NT2/D1 (cell line): Measurements from ENCODE around the gene TEC.

Source experiments
- SUZ12 ChIP-seq: IDR thresholded peaks from 2 replicates; pipeline ENCODE4 v1.6.1; 2011; ENCODE audit not compliant: insufficient read length, insufficient read depth; ENCODE audit errors: extremely low read depth
- YY1 ChIP-seq: IDR thresholded peaks from 2 replicates; pipeline ENCODE4 v1.6.1; 2011; ENCODE audit not compliant: insufficient read length, insufficient read depth
- ZNF274 ChIP-seq: IDR thresholded peaks from 2 replicates; pipeline ENCODE4 v1.6.1; 2011; ENCODE audit warnings: mild to moderate bottlenecking, low read depth, low read length

- TF ChIP-seq SUZ12 (no peak), YY1 (no peak), ZNF274 (no peak)
Measured at GRCh38 chr4:48248559-48248953, 21.1 kb downstream of the TEC start.
